Stimulated activated CD4-positive, alpha-beta T cell treated with anti-CD3 and anti-CD28 coated beads, Interleukin-4, amount 100 ng/mL, for 1 hour (primary cell): ENCODE data around the gene KRT15.
"Not testable (repeated sequence)": the region's sequence is repeated elsewhere in the genome, so short reads cannot be mapped to it uniquely, and the experiment has no call there.

Experiments used
- DNase-seq: peaks from one replicate; pipeline ENCODE4 v3.0.0-alpha.2; 2020

KRT15 gene

DNA sequence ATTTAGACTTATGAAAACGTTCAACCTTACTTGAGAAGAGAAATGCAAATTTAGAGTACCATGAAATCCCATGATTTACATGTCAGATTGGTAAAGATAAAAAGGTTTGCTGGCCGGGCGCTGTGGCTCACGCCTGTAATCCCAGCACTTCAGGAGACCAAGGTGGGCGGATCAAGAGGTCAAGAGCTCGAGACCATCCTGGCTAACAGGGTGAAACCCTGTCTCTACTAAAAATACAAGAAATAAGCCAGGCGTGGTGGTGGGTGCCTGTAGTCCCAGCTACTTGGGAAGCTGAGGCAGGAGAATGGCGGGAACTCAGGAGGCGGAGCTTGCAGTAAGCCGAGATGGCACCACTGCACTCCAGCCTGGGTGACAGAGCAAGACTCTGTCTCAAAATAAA lies 24.1 kb upstream of the KRT15 start:
- DNase-seq, result not testable (repeated sequence)

- DNase-seq, result no peak
Measured at GRCh38 chr17:41542357-41542756, 23.7 kb upstream of the KRT15 start.

DNA sequence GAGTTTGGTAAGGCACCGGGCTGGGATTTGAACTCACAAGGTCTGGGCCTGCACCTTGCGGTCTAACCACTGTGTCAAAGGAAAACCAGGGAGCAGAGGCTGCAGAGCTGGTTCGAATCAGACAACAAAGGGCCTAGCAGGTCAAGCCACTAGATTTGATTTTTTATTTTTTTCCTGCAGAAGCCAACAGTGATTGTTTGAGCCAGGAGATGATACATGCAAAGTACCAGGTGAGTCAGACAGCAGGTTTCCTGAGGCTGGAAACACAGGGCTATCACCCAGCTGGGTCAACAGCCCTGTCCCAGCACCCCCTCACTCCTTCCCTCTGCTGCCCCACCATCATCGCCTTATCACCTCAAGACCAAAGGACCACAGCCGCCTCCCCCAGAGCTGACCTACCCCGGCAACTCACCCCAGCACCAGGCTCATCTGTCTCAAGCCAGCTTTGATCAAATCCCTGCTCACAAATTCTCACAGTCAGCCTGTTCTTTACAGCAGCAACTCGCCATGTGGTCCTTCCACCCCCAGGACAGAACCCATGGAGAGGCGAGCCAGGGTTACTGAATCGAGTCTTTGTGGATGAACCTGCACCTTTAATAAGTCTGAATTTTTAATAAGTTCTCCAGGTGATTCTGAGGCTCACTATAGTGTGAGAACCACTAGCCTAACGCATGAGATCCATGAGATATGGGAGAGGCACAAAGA lies 22.4 kb upstream of the KRT15 start:
- DNase-seq, result no peak

GRCh38 chr17:41539979-41540701 lies 21.4 kb upstream of the KRT15 start:
- DNase-seq, result no peak

DNA sequence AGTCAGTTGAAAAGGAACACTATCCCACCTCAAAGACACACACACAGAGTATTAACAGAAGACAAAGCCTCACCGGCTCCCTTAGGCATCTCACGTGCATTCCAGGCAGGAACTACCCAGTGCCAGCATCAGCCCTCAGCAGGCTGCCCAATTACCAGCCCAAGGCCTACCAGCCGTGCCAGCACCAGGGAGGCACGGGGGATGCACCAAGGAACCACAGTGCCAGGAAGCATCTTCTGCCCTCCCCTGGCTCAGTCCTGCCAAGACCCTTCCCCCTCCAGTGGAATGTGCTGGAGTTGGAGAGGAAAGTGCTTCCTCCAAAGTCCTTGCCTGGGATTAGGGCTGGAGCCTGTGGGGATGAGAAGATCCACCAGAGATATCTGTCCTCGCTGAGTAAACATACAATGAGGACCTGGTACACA lies 20.4 kb upstream of the KRT15 start:
- no peak for DNase-seq

GRCh38 chr17:41538565-41538991 lies 19.9 kb upstream of the KRT15 start:
- DNase-seq, result no peak

DNA sequence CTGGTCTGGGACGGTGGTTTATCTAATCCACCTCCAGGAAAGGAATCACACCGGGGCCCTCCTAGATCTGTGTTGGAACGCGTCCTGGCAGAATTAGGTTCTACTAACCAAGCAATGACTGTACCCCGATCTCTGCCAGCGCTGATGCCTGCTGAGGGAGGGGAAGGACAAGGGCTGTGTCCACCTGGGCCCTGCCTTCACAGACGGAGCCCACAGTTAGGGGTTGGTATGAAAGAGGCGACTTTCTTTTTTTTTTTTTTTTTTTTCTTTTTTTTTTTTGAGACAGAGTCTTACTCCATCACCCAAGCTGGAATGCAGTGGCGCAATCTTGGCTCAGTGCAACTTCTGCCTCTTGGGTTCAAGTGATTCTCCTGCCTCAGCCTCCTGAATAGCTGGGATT lies 19.3 kb upstream of the KRT15 start:
- DNase-seq, result no peak

GRCh38 chr17:41537614-41537954 lies 18.9 kb upstream of the KRT15 start:
- no peak for DNase-seq

GRCh38 chr17:41536741-41537613 lies 18.3 kb upstream of the KRT15 start:
- no peak for DNase-seq

DNA sequence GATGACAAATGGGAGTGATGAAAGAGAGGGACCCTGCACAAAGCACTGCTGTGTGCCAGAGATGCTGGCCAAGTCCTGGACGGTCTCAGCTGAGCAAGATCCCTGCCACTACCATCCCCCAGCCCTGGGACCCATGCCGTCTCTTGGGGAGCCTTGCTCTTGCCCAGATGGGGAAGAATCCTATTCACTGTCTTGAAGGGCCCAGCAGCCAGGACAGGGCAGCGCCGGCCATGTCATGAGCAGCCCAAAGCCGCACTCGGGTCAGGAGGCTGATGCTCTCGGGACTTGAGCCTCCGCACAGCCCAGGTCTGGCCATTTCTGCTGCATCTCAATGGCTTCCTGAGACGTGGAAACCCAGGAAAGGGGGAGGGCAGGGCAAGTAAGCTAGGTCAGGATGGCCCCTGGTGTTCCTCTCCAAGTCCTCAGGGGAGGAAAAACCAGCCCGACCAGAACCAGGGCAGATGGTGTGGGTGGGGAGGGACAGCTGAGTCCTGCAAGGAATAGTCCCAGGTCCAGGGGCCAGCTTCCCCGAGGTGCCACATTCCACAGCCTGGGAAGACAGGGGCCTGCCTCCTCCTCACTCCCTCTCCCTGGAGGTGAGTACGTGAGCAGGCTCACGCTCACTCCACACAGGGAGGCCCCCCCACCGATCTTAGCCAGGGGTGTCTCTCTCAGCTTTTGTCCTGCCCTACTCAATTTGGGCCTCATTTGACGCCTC lies 17.2 kb upstream of the KRT15 start:
- no peak for DNase-seq

GRCh38 chr17:41534899-41535546 lies 16.3 kb upstream of the KRT15 start:
- DNase-seq, result no peak

GRCh38 chr17:41533613-41534012 lies 14.9 kb upstream of the KRT15 start:
- DNase-seq, result no peak

- no peak for DNase-seq
Measured at GRCh38 chr17:41532947-41533570, 14.4 kb upstream of the KRT15 start.

- DNase-seq, result no peak
Measured at GRCh38 chr17:41531993-41532392, 13.3 kb upstream of the KRT15 start.

DNA sequence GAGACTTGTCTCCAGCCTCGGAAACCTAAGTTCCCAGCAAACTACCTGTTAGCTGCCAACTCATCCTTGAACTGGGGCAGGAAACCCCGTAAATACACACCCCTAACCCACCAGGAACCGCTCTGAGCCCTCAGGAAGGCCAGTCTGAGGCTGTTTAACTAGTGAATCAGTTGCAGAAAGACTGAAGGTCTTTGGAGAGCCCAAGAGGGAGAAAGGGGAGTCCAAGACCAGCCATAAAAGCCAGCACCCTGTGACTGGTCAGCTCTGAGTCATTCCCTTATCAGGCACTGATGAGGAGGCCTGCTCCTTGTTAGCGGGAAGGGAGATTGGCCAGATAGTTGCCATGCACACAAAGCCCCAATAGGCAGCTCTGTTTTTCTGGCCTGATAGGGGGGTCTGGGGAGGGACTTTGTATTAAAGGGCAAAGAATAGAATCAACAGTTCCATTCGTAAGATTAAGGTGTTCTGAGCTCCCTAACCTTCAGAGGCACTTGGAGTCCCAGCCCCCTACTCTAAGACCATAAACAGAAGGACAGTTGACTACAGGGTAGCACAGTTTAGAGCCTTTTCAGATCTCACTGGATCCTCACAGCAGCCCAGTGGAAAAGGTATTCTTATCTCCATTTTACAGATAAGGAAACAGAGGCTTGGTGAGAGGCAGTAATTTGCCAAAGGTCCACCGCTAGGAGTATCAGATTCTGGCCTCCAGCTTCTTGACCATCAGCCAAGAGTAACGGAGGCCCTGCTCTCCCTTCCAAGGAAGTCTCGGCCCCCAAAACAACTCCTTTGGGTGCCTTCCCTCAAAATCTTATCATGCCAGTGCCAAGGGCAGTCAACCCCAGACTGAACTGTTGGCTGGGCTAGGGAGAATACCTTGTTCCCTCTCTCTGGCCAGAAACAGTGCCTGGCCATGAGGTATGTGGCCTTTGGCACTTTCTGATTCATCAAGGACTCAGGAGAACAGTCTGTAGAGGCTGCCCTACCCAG lies 11.7 kb upstream of the KRT15 start:
- DNase-seq, result no peak

GRCh38 chr17:41529491-41529915 lies 10.8 kb upstream of the KRT15 start:
- DNase-seq, result no peak

DNA sequence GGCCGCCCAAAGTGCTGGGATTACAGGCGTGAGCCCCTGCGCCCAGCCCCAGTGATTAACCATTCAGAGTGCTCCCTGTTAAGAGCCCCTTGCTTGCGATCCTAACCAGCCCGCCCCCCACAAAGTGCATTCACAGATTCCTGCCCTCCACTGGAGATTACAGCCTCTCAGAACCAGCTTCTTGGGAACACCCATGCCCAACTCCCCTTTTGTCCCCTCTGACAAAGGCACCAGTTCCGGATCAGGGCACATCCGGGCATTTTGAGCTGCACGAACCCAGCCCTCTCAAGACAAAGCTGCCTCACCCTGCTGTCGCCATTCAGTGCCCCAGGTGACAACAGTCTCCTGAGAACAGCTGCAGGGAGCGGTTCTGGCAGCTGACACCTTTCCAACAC lies 10.3 kb upstream of the KRT15 start:
- no peak for DNase-seq

DNA sequence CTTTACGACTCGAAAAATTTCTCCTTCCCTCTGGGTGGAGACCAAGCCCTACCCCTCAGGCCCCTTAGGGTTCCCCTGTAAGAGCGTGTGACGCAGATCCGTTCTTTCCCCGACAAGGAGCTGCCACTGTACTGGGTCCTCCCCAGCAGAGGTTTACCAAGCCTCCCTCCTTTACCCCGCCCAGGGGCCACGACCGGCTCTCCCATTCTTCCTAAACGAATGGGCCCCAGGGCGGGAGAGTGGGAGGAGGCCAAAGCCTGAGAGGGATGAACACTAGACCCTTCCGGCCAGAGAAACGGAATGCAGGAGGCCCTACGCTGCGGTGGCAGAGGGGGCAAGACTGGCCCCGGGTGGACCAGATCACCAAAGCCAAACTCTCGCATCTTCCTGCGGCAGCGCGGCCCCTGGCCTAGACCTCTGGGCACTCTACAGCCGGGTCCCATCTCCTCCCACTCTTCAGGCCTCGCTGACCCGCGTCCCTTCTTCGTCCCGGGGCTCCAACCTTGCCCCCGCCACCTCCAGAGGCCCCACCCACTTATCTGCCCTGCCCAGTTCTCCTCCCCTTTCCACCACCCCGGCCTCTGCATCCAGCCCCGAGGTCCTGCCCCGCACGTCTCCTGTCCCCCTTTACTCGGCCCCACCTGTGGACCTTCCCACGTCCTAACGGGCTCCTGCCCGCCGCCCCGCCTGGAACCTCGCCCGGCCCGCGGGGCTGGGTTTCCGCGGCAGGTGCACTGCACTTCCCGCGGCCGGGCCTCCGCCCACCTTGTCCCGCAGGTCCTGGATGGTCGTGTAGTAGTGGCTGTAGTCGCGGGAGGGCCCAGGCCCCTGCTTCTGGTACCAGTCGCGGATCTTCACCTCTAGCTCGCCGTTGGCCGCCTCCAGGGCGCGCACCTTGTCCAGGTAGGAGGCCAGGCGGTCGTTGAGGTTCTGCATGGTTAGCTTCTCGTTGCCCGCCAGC lies 8.7 kb upstream of the KRT15 start:
- no peak for DNase-seq

GRCh38 chr17:41524261-41524660 lies 5.6 kb upstream of the KRT15 start:
- DNase-seq, result no peak
